ENCODE results near the gene DAGLA.

The DAGLA gene

DNA sequence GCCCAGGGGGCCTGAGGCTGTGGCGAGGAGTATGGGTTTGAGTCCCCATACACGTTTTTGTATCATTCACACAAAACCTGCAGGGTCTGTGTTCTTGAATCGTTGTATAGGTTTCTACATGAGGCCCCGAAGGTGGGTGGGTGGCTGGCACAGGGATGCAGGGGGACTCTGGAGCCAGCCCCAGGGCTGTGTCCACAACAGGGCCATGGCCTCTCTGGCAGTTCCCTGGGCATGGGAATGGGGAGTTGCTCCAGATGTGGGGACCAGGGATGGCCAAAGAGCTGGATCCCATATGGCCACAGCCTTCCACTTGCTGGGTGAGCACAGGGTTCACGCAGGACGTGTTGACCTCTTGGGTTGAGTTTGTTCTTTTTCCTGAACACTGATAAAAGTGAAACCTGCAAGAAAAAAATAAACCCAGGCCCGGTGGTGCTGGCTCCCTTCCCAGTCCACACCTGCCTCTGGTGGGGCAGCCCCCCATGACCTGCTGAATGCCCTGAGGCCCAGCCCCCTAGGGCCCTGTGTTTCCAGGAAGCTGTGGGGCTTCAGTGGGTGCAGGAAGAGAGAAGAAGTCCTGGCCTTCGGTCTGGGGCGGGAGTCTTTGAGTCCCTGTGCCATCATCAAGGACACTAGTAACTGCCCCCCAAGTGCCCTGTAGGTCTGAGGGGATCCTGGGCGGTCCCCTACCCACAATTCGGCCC, 88.3 kb downstream of the DAGLA start:
- no peak for DNase-seq

DNA sequence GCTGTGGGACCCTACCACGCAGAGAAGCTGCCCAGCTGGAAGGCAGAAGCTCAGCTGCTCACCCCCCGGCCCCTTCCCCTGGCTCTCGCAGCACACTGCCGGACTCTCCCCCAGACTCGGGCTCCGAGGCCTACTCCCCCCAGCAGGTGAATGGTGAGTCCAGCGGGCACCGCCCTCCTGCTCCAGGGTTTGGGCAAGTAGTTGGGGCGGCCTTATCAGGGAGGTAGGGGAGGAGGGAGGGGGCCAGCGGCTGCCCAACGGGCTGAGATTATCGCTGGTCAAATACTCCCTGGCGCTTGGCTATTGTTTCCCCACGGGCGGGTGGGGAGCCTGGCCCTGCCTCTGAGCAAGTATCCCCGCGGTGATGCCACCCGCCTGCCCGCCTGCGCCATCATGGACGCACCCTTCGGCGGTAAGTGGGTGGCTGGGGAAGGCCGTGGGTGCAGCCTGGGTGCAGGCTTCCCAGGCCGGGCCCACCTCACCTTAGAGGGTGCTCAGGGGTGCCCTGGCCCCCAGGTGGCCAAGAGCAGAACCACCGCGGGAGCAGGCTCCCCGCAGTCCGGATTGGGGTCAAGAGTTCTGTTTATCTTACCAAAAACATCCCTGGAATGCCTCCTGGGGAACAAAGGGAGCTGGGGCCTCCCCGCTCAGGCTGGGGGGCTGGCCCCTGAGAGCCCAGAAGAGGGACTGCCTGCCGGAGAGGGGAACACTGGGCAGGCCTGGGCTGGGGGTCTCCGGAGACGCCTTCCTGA, 89.2 kb downstream of the DAGLA start:
- DNase-seq, result no peak

DNA sequence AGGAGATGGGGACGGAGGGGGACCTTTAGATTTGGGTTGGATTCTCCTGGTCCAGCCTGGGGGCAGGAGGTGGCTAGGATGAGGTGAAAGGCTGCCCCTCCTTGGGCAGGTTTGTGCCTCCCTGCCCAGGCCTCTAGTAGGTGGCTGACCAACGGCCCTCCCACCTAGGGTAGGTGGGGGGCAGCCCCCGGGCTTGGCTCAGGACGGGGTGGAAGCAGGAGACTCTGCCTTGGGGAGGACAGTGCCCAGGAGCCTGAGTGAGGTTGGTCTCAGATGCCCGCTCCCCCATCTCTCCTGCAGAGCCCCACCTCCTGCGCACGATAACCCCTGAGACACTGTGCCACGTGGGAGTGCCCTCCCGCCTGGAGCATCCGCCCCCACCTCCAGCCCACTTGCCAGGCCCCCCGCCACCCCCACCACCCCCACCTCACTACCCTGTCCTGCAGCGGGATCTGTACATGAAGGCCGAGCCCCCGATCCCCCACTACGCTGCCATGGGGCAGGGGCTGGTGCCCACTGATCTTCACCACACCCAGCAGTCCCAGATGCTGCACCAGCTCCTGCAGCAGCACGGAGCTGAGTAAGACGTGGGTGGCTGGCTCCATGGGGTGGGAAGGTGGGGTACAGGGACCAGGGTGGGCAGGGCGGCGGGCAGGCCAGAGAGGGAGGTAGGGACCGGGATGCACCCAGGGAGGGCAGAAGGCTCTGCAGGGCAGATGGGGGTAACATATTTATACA, 89.9 kb downstream of the DAGLA start:
- no peak for DNase-seq

DNA sequence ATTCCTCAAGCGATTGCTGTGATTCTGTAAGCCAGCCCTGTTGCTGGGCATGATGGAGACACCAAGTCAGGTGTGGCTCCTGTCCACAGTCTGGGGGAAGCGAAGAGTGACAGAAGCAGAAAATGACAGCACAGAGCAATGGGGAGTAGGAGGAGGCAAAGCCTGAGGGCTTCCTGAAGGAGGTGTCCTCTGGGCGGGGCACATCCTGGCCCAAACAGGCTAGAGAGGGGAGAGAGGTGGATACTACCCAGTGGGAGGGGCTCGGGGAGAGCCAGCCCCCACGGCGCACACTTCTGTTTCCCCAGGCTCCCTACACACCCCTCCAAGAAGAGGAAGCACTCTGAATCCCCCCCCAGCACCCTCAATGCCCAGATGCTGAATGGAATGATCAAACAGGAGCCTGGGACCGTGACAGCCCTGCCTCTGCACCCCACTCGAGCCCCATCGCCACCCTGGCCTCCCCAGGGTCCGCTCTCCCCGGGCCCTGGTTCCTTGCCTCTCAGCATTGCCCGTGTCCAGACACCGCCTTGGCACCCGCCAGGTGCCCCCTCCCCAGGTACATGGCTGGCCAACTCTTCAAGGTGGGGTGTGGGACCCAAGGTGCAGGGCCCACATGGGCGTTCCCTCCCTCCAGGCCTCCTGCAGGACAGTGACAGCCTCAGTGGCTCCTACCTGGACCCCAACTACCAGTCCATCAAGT, 91.2 kb downstream of the DAGLA start:
- DNase-seq, result no peak

DNA sequence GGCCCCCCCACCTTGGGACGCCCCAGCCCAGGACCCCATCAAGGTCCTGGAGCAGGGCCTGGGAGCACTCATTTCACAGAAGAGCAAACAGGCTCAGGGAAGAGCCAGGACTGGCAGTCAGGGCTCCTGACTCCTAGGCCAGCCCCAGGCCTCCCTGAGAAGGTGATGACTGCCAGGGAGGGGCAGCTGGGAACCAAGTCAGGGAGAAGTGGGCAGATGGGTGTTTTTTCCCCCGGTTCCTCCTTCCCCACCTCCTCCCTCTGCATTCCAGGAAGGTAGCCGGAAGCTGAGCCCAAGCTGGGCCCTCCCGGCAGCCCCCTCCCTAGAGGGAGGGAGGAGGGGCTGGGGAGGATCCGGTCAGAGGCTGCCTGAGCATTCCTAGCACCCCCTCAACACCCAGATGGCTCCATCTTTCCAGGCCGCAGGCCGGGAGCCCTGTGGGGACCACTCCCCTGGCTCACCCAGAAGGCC, 91.8 kb downstream of the DAGLA start:
- no peak for DNase-seq

DNA sequence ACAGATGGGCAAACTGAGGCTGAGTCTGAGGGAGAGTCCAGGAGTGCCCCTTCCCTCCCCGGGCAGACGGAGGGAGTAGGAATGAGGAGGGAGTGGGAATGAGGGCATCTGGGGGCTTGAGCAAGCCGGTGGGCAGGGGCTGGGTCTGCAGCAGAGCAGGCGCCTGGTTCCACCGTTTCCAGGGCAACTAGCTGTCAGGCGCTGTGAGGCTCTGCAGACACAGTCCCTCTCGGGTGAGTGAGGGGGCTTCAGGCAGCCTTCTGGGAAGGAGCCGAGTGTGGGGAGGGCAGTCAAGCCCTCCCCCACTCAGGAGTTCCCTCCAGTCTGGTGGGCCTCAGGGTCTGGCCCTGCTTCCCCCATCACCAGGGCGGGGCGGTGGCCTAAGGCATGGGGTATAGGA, 93.2 kb downstream of the DAGLA start:
- no peak for DNase-seq

DNA sequence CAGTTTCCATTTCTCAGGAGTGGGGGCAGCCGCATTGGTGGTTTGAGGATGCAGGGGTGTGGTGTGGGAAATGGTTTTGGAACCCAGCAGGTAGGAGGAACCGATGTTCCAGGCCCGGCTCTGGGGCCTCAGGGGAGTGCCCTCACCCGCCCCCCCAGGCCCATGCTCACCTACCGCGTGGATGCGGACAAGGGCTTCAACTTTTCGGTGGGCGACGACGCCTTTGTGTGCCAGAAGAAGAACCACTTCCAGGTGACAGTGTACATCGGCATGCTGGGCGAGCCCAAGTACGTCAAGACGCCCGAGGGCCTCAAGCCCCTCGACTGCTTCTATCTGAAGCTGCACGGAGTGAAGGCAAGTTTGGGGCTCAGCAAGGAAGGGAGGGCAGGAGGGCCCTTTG, 93.6 kb downstream of the DAGLA start:
- no peak for DNase-seq

DNA sequence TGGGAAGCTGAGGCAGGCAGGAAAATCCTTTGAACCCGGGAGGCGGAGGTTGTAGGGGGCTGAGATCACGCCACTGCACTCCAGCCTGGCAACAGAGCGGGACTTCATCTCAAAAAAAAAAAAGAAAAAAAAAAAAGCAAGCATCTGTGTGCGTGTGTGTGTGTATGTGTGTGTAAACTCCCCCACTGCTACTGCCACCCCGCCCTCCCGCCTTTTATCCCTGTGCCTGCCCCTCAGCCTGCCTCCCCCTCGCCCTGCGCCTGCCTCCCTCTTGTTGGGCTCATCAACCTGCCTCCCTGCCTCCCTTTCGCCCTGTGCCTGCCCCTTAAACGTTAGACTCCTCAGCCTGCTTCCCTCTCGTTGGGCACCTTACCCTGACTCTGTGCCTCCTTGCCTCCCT, 94.2 kb downstream of the DAGLA start:
- DNase-seq, result no peak

DNA sequence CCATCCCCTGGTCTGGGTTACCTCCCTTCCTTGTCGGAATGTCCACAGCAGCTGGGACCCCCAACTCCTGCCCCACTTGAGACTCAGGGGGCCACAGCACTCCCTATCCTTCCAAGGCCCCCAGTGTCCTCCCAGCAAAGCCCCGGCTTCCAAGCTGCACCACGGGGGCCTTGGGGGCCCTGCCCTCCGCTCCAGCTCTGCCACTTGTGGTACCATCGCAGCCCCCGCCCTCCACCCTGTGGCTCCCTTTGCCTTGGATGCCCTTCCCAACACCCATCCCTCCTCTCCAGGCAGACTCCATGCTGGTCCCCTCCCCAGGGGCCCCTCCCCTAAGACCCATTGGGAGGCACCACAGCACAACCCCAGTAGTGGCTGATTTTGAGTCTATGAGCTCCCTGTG, 94.9 kb downstream of the DAGLA start:
- no peak for DNase-seq

DNA sequence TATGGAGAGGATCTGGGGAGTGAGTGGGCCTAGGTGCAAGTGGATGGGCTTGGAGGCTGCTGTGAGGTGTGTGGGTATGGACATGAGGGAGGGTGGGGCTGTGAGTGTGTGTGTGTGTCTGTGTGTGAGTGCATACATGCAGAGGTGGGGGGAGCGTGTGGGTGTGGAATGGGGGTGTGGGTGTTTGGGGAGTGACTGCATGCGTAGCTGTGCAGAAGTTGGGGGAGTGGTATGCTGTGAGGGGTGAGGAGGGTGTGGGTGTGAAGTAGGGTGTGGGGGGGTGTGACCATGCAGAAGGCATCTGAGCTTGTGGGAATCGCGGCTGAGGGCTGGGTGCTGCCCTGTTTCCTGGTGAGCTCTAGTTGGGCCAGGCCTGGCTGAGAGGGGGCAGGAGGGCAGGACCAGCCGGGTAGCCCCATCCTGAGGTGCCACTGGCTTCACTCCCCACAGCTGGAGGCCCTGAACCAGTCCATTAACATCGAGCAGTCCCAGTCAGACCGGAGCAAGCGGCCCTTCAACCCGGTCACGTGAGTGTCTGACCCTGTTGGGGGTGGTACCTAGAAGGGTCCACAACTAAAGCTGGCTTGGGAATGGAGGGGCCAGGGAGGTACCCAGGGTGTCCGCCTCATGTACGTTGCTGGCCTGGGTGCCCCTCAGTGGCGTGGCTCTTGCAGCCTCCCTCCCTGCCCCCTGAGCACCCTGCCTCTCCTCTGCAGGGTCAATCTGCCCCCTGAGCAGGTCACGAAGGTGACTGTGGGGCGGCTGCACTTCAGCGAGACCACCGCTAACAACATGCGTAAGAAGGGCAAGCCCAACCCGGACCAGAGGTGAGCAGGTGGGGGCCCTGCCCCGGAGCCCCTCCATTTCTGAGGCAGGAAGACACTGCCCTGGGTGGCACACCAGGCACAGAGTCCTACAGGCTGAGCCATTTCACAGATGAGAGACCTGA, 95.7 kb downstream of the DAGLA start:
- no peak for DNase-seq

DNA sequence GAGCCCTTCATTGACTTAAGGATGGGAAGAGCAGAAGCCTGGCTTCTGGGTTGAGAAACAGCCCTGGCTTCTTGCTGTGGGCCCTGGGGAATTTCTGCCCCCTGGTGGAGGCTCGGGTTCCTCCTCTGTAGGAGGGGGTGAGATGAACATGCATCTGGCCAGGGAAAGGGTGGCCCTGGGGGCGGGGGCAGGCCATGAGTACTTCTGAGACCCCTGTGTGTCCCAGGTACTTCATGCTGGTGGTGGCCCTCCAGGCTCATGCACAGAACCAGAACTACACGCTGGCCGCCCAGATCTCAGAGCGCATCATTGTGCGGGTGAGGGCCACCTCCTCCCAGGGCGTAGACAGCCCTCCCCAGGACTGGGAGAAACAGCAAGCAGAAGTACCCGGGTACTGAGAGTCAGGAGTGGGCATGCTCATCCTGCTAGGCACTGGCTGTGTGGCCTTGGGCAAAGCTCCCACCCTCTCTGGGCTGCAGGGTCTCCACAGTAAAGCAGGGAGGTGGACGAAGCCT, 96.4 kb downstream of the DAGLA start:
- no peak for DNase-seq

DNA sequence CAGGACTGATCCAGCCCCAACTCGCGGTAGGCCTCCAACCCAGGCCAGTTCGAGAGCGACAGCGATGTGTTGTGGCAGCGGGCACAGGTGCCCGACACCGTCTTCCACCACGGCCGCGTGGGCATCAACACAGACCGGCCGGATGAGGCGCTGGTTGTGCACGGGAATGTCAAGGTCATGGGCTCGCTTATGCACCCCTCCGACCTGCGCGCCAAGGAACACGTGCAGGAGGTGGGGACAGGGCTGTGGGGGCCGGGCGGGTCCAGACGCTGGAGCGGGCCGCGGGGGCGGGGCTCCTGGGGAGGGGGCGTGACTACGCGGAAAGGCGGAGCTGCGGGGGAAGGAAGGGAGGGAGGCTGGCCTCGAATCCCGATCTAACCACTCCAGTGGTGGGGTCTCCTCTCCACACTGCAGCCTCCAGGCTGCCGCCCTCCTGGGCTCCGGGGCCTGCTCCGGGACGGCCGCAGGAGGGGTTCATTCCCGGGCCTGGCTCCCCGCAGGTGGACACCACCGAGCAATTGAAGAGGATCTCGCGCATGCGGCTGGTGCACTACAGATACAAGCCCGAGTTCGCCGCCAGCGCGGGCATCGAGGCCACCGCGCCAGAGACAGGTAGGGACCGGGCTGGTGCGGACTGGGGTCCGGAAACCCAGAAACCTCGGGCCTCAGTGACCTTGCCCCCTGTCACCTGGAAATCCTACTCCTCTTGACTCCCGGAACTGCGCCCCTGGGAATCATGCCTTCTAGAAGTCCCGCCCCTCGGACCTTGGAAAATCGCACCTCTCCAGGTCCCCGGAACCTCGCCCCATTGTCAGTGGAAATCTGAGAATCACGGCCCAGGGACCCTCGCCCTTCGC, 97.3 kb downstream of the DAGLA start:
- DNase-seq, result no peak

DNA sequence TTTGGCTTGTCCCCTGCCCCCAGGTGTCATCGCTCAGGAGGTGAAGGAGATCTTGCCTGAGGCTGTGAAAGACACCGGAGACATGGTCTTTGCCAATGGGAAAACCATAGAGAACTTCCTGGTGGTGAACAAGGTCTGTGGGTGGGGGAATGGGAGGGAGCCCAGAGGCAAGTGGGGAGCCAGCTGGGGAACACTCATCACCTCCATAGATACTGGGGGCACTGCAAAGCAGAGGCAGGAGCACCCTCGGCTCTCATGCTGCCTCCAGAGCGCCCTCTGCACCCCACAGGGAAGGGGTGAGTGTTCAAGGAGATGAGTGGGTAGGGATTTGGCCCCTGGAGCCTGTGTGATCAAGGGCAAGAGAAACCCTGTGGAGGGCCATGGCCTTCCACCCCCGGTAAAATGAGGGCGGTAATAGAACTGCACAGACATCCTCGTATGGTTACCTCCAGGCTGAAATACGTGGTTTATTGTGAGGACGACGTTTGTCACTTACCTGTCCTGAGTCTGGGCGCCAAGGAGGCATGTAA, 98.2 kb downstream of the DAGLA start:
- no peak for DNase-seq

DNA sequence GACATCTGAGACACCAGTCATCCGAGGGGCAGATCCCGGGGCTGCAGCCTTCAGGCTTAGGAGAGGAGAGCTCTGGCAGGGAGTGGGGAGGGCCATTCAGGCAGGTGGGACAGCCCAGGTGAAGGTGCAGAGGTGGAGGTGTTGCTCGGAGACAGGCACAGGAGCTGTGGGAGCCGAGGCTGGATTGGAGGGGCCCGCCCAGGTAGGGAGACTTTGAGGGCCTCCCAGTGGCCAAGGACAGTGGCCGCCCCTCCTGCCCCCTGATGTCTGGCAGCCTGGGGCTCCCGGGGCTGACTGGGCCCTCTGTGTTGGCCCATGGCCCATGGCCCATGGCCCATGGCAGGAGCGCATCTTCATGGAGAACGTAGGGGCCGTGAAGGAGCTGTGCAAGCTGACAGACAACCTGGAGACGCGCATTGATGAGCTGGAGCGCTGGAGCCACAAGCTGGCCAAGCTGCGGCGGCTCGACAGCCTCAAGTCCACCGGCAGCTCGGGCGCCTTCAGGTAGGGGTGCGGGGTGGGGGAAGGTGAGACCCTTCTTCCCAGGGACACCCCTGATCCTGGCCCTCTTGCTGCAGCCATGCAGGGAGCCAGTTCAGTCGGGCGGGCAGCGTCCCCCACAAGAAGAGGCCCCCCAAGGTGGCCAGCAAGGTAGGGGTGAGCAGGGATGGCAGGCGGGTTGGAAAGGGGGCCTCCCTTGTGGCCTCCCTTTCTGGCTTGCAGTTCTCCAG, 98.9 kb downstream of the DAGLA start:
- DNase-seq, result no peak

DNA sequence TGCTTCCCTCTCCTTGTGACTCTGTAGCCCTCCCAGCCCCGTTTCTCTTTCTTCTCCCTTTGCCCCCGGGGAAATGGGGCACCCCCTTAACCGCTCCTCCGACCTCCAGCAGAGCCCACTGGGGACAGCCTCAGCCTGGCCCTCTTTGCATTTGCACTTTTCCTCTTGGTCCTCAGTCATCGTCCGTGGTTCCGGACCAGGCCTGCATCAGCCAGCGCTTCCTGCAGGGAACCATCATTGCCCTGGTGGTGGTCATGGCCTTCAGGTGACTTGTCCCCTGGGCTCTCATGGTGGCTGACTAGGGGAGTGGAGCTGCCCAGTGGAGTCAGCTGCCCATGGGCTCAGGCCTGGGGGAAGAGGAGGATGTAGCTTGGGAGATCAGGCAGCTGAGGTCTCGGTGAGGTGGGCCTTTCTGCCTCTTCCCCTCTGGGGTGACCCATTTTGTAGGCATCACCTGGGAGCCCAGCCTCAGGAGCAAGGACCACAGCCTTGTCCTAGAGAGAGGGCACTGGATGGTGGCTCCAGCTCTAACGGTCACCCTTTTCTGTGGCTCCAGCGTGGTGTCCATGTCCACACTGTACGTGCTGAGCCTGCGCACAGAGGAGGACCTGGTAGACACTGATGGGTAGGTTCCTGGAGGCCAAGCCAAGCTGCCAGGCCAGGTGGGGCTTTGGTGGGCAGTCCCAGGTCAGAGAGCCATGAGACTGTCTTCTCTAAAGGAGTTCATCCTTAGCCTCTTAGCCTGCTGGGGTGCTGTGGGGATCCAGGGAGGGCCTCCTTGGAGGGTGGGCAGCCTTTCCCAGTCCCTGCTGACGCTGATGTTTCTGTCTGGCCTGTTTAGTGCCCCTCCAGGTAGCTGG, 99.7 kb downstream of the DAGLA start:
- no peak for DNase-seq

DNA sequence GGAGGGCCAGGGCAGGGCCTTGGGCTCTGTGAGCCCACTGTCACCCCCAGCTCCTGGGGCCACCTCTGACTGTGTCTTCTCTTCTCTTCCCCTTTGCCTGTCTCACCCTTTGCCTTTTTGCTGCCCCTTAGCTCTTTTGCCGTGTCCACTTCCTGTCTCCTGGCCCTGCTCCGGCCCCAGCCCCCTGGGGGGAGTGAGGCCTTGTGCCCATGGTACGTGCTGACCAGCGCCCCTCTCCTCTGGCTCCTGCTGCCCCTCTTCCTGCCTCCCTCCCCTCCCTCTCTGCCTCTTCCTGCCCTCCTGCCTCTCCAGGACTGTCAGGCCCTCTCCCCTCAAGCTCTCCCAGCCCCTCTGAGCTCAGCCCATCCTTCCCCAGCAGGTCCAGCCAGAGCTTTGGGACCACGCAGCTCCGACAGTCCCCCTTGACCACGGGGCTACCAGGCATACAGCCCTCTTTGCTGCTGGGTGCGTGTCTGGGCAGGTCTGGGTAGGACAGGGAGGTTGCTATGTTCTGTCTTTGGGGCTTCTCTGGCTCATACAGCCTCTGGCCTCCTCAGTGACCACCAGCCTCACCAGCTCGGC, 100.5 kb downstream of the DAGLA start:
- no peak for DNase-seq

DNA sequence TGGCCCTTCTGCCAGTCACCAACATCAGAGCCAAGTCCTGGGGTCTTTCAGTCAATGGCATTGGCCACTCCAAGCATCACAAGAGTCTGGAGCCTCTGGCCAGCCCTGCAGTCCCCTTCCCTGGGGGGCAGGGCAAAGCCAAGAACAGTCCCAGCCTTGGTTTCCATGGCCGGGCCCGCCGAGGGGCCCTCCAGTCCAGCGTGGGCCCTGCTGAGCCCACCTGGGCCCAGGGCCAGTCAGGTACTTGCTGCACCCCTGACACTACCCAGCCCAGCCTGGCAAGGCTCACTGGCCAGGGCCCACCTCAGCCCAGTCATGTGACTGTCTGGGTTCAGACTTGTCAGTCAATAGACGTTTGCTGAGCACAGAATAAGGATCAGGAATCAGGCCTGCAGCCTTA, 101.4 kb downstream of the DAGLA start:
- DNase-seq, result no peak

DNA sequence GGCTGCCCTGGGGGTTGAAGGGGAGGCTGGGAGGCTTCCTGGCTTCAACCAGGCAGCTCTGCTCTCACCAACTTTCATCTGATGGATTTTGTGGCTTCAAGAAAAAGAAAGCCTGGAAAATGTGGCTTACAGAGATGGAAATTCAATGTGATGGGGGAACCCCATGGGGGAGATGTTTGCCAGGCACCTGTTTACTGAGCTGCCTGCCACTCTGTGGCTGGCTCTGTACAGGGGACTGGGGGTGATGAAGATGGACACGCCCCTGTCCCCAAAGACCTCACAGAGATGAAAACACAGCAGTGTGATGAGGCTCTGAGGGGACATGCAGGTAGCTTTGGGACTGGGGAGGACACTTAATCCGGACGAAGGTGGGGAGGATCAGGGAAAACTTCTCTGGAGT, 102.1 kb downstream of the DAGLA start:
- DNase-seq, result no peak

All from SHP77 treated with DMSO at 0.1 percent for 48 hours (cell line).